IMR-90 (cell line): Measurements from ENCODE around the gene MYL4. TPM values are rescaled to one million over a fixed set of nuclear protein-coding genes. Genes with fewer than 3 reads are reported as not detected.

Experiments
- ATAC-seq: fragments of 200-7000 bp; cut with Tn5 transposase; 2 replicates; pipeline ENCODE4 v1.9.1; 2020; ENCODE audit warnings: low read depth, mild to moderate bottlenecking, moderate library complexity
- BruUV-seq: library from RNA; stranded (reverse); fragments of 400-500 nt; replicated peaks from 2 replicates; lab custom pipeline; 2021; lab: Mats Ljungman, UMichigan
- CTCF ChIA-PET: fragments of 300-600 bp; formaldehyde crosslinking; extraction: SDS; loops from one replicate; lab custom pipeline; 2021; ENCODE audit warnings: antibody characterized with exemption; lab: Yijun Ruan, JAX
- POLR2A ChIA-PET: fragments of 300-600 bp; sonication (Branson Sonifier 250); formaldehyde crosslinking; loops from one replicate; lab custom pipeline; 2022; ENCODE audit warnings: antibody characterized with exemption; ENCODE audit not compliant: unreplicated experiment; lab: Charles Lee
- DNase-seq: peaks from one replicate; pipeline ENCODE4 v3.0.0; 2013
- H2AFZ ChIP-seq: replicated peaks from 2 replicates; pipeline ENCODE3; 2013; ENCODE audit warnings: low read length, mild to moderate bottlenecking; ENCODE audit not compliant: poor library complexity
- H2AK5ac ChIP-seq: 2 replicates; pipeline ENCODE4 v1.6.1; 2013; ENCODE audit warnings: low read depth, low read length, inconsistent platforms
- H2AK9ac ChIP-seq: replicated peaks from 2 replicates; pipeline ENCODE3; 2013; ENCODE audit warnings: mild to moderate bottlenecking, low read depth, low read length, moderate library complexity; ENCODE audit not compliant: poor library complexity
- H2BK120ac ChIP-seq: 2 replicates; pipeline ENCODE4 v1.6.1; 2013; ENCODE audit warnings: low read depth, low read length, inconsistent platforms
- H2BK15ac ChIP-seq: 3 replicates; pipeline ENCODE4 v1.6.1; 2013; ENCODE audit warnings: low read depth, low read length, inconsistent platforms
- H2BK20ac ChIP-seq: 2 replicates; pipeline ENCODE4 v1.6.1; 2013; ENCODE audit warnings: low read depth, mild to moderate bottlenecking, inconsistent platforms, low read length, moderate library complexity
- H2BK5ac ChIP-seq: 2 replicates; pipeline ENCODE4 v1.6.1; 2013; ENCODE audit warnings: mild to moderate bottlenecking, low read depth, low read length, inconsistent platforms; ENCODE audit not compliant: poor library complexity, severe bottlenecking
- H3K14ac ChIP-seq: replicated peaks from 2 replicates; pipeline ENCODE4 v1.6.1; 2013; ENCODE audit warnings: low read depth, low read length, inconsistent platforms
- H3K18ac ChIP-seq: 2 replicates; pipeline ENCODE4 v1.6.1; 2013; ENCODE audit warnings: low read depth, low read length, control low read depth
- H3K23ac ChIP-seq: 2 replicates; pipeline ENCODE4 v1.6.1; 2013; ENCODE audit warnings: low read depth, low read length, inconsistent platforms
- H3K27ac ChIP-seq: 2 replicates; pipeline ENCODE4 v1.5.1; 2013; ENCODE audit warnings: mild to moderate bottlenecking, control low read depth, low read length; ENCODE audit not compliant: insufficient read depth
- H3K27me3 ChIP-seq: 2 replicates; pipeline ENCODE4 v1.6.1; 2013; ENCODE audit warnings: low read length; ENCODE audit not compliant: control insufficient read depth, insufficient read depth
- H3K36me3 ChIP-seq: 2 replicates; pipeline ENCODE4 v1.6.1; 2013; ENCODE audit warnings: low read length, mixed read lengths; ENCODE audit not compliant: control insufficient read depth, insufficient read depth
- H3K4ac ChIP-seq: 2 replicates; pipeline ENCODE4 v1.6.1; 2013; ENCODE audit warnings: low read depth, low read length, inconsistent platforms
- H3K4me1 ChIP-seq: 2 replicates; pipeline ENCODE4 v1.6.1; 2013; ENCODE audit warnings: low read length, mixed read lengths; ENCODE audit not compliant: control insufficient read depth, insufficient read depth
- H3K4me2 ChIP-seq: 2 replicates; pipeline ENCODE4 v1.6.1; 2013; ENCODE audit warnings: low read depth, mild to moderate bottlenecking, control low read depth, low read length, moderate library complexity
- H3K4me3 ChIP-seq: 2 replicates; pipeline ENCODE4 v1.5.1; 2013; ENCODE audit warnings: low read depth, mild to moderate bottlenecking, control low read depth, low read length, moderate library complexity; ENCODE audit not compliant: insufficient read depth
- H3K56ac ChIP-seq: 2 replicates; pipeline ENCODE4 v1.6.1; 2013; ENCODE audit warnings: low read length, inconsistent platforms; ENCODE audit not compliant: insufficient read depth; ENCODE audit errors: extremely low read depth
- H3K79me1 ChIP-seq, 2 experiments: 2 replicates each; pipeline ENCODE4 v1.6.1; 2013; ENCODE audit warnings: low read length in 2 of 2, inconsistent platforms in 1 of 2, low read depth in 1 of 2
- H3K9ac ChIP-seq: 2 replicates; pipeline ENCODE4 v1.6.1; 2013; ENCODE audit warnings: low read depth, low read length, control low read depth
- H3K9me1 ChIP-seq: 2 replicates; pipeline ENCODE4 v1.6.1; 2013; ENCODE audit warnings: low read length, inconsistent platforms; ENCODE audit not compliant: insufficient read depth
- H3K9me3 ChIP-seq: 2 replicates; pipeline ENCODE4 v1.6.1; 2013; ENCODE audit warnings: low read length; ENCODE audit not compliant: control insufficient read depth, insufficient read depth
- H4K20me1 ChIP-seq: 2 replicates; pipeline ENCODE4 v1.6.1; 2013; ENCODE audit warnings: low read length, inconsistent platforms; ENCODE audit not compliant: insufficient read depth
- H4K5ac ChIP-seq: 2 replicates; pipeline ENCODE4 v1.6.1; 2013; ENCODE audit warnings: mild to moderate bottlenecking, low read depth, low read length, control low read depth
- H4K8ac ChIP-seq, 2 experiments: 2 replicates each; pipeline ENCODE4 v1.6.1; 2013; ENCODE audit warnings: low read depth in 2 of 2, low read length in 2 of 2, control low read depth in 1 of 2, inconsistent platforms in 1 of 2
- H4K91ac ChIP-seq: 2 replicates; pipeline ENCODE4 v1.6.1; 2013; ENCODE audit warnings: low read depth, low read length, inconsistent platforms; ENCODE audit not compliant: insufficient read depth
- BHLHE40 ChIP-seq: fragments of 150-350 bp; IDR thresholded peaks from 2 replicates; pipeline ENCODE4 v1.6.1; 2016; ENCODE audit warnings: mild to moderate bottlenecking, low read depth, low read length
- CEBPB ChIP-seq: IDR thresholded peaks from 2 replicates; pipeline ENCODE4 v1.6.1; 2012; ENCODE audit warnings: low read depth, low read length, improper control_type of control experiment
- CHD1 ChIP-seq: IDR thresholded peaks from 2 replicates; pipeline ENCODE4 v1.6.1; 2012; ENCODE audit warnings: low read depth, low read length, improper control_type of control experiment
- FOS ChIP-seq: fragments of 150-350 bp; IDR thresholded peaks from 2 replicates; pipeline ENCODE4 v1.6.1; 2016; ENCODE audit warnings: low read depth, low read length
- MAFK ChIP-seq: IDR thresholded peaks from 2 replicates; pipeline ENCODE4 v1.6.1; 2012; ENCODE audit warnings: low read depth, low read length, improper control_type of control experiment
- MAZ ChIP-seq: IDR thresholded peaks from 2 replicates; pipeline ENCODE4 v1.6.1; 2012; ENCODE audit warnings: low read depth, mild to moderate bottlenecking, low read length, improper control_type of control experiment, moderate library complexity, borderline replicate concordance
- MXI1 ChIP-seq: IDR thresholded peaks from 2 replicates; pipeline ENCODE4 v1.6.1; 2012; ENCODE audit warnings: low read depth, mild to moderate bottlenecking, low read length, moderate library complexity, borderline replicate concordance
- NFE2L2 ChIP-seq: fragments of 150-350 bp; IDR thresholded peaks from 2 replicates; pipeline ENCODE4 v1.6.1; 2016; ENCODE audit warnings: low read depth, mild to moderate bottlenecking, low read length
- POLR2A ChIP-seq: IDR thresholded peaks from 2 replicates; pipeline ENCODE4 v1.6.1; 2012; ENCODE audit warnings: mild to moderate bottlenecking, low read depth, low read length
- RAD21 ChIP-seq: IDR thresholded peaks from 2 replicates; pipeline ENCODE4 v1.6.1; 2012; ENCODE audit warnings: low read length, improper control_type of control experiment
- RCOR1 ChIP-seq: IDR thresholded peaks from 2 replicates; pipeline ENCODE4 v1.6.1; 2012; ENCODE audit warnings: mild to moderate bottlenecking, low read length, improper control_type of control experiment; ENCODE audit not compliant: insufficient replicate concordance
- RFX5 ChIP-seq: IDR thresholded peaks from 2 replicates; pipeline ENCODE4 v1.8.0; 2012; ENCODE audit warnings: low read depth, mild to moderate bottlenecking, low read length, moderate library complexity
- WGBS, 2 experiments: methylation state at CpG; one replicate each; pipeline versions ENCODE4 v1.1.5 to v1.1.7; 2013; ENCODE audit warnings: missing lambda C conversion rate in 2 of 2; ENCODE audit not compliant: insufficient read length in 1 of 2; ENCODE audit errors: extremely low coverage in 2 of 2; 5-methylcytosine and 5-hydroxymethylcytosine counted together
- dilution Hi-C: fragments of 300-500 bp; cut with HindIII; formaldehyde crosslinking; loops from one replicate; pipeline ENCODE4 v1.14.3; 2018; ENCODE audit warnings: low sequenced_read_pairs; ENCODE audit not compliant: unreplicated experiment
- in situ Hi-C: fragments of 300-500 bp; cut with MboI; formaldehyde crosslinking; loops from 3 replicates; pipeline ENCODE4 v1.14.3; 2019; ENCODE audit warnings: low sequenced_read_pairs, inconsistent platforms, mixed read lengths
- intact Hi-C: fragments of 100-400 bp; cut with micrococcal nuclease; formaldehyde crosslinking; loops from 2 replicates; pipeline ENCODE4 v1.10.0; 2022
- polyA plus RNA-seq, 3 experiments: library from polyadenylated mRNA; depleted of rRNA; stranded (reverse); fragments of >200 nt; gene quantifications; 2 replicates each; pipeline ENCODE4 v1.2.3, GENCODE V29; 2012; ENCODE audit warnings: low replicate concordance in 1 of 3
- total RNA-seq: library from RNA; depleted of rRNA; stranded (reverse); fragments of >200 nt; gene quantifications from 2 replicates; pipeline ENCODE4 v1.2.3, GENCODE V29; 2012
- TF ChIP-seq, protein P1 (sequence below): fragments of 150-350 bp; IDR thresholded peaks from 2 replicates; pipeline ENCODE4 v1.6.1; 2017; ENCODE audit warnings: mild to moderate bottlenecking, antibody characterized with exemption, low read length, low read depth
- TF ChIP-seq, protein P2 (sequence below): conservative IDR thresholded peaks from 2 replicates; pipeline ENCODE4 v1.5.1; 2012; ENCODE audit warnings: mild to moderate bottlenecking, low read depth, low read length, improper control_type of control experiment
- TF ChIP-seq, protein P3 (sequence below): fragments of 150-350 bp; IDR thresholded peaks from 2 replicates; pipeline ENCODE4 v1.6.1; 2016; ENCODE audit warnings: low read depth, mild to moderate bottlenecking, low read length, moderate library complexity, borderline replicate concordance

MYL4 gene
- total and polyA plus RNA-seq, 2 of the 4 experiments (the other 2 are of a cell fraction), result not detected

DNA sequence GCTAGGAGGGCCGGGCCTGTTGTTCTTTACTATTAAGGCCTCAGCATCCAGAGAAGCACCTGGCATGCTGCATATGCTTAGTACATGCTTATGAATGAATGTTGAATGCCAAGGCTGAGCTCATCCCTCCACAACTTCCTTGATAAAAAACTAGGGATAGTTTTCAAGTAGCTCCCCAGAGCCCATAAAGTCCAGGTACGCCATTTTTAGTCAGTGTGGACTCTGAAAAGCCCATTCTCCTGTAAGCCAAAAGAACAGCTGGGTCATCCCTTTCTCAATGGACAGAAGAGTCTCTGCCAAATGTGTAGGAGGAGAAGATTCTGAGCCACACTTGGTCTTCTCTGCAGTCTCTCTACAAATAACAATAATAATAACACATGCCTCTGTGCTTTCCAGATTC lies 35.5 kb downstream of the MYL4 start:
- no peak overlapping the region for H2AK9ac ChIP-seq
- no peak overlapping the region for H3K14ac ChIP-seq
- no peak overlapping the region for H3K9ac ChIP-seq
- H3K56ac ChIP-seq, result no peak overlapping the region
- peak overlapping the region; percentile 23; the same call in 1 of the 2 replicates for H4K91ac ChIP-seq
- ChIA-PET CTCF (no interaction called here), POLR2A (no interaction called here)
- H3K4me3 ChIP-seq, result no peak overlapping the region
- no peak overlapping the region for H2BK5ac ChIP-seq
- H3K9me3 ChIP-seq, result no peaks in the 10 kb centered on the region
- H2BK15ac ChIP-seq, result no peak overlapping the region
- peaks cover 6% of the 10 kb centered on the region for H3K4me1 ChIP-seq
- H3K18ac ChIP-seq, result no peak overlapping the region
- no peak overlapping the region for H4K8ac ChIP-seq
- no TSS peak for BruUV-seq
- H4K20me1 ChIP-seq, result no peaks in the 10 kb centered on the region
- H2AFZ ChIP-seq, result no peak overlapping the region
- TF ChIP-seq MAFK (no peak), FOS (no peak), MXI1 (no peak), RAD21 (no peak), CHD1 (no peak), CEBPB (no peak), RCOR1 (no peak), RFX5 (no peak), MAZ (no peak), NFE2L2 (no peak), BHLHE40 (no peak), POLR2A (no peak)
- TF ChIP-seq, protein P1, sequence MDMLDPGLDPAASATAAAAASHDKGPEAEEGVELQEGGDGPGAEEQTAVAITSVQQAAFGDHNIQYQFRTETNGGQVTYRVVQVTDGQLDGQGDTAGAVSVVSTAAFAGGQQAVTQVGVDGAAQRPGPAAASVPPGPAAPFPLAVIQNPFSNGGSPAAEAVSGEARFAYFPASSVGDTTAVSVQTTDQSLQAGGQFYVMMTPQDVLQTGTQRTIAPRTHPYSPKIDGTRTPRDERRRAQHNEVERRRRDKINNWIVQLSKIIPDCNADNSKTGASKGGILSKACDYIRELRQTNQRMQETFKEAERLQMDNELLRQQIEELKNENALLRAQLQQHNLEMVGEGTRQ, result no peak
- TF ChIP-seq, protein P2, sequence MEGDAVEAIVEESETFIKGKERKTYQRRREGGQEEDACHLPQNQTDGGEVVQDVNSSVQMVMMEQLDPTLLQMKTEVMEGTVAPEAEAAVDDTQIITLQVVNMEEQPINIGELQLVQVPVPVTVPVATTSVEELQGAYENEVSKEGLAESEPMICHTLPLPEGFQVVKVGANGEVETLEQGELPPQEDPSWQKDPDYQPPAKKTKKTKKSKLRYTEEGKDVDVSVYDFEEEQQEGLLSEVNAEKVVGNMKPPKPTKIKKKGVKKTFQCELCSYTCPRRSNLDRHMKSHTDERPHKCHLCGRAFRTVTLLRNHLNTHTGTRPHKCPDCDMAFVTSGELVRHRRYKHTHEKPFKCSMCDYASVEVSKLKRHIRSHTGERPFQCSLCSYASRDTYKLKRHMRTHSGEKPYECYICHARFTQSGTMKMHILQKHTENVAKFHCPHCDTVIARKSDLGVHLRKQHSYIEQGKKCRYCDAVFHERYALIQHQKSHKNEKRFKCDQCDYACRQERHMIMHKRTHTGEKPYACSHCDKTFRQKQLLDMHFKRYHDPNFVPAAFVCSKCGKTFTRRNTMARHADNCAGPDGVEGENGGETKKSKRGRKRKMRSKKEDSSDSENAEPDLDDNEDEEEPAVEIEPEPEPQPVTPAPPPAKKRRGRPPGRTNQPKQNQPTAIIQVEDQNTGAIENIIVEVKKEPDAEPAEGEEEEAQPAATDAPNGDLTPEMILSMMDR, result no peak
- TF ChIP-seq, protein P3, sequence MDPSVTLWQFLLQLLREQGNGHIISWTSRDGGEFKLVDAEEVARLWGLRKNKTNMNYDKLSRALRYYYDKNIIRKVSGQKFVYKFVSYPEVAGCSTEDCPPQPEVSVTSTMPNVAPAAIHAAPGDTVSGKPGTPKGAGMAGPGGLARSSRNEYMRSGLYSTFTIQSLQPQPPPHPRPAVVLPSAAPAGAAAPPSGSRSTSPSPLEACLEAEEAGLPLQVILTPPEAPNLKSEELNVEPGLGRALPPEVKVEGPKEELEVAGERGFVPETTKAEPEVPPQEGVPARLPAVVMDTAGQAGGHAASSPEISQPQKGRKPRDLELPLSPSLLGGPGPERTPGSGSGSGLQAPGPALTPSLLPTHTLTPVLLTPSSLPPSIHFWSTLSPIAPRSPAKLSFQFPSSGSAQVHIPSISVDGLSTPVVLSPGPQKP, result no peak
- H2BK20ac ChIP-seq, result no peak overlapping the region
- no peaks in the 10 kb centered on the region for H3K27me3 ChIP-seq
- DNase-seq (peak; percentile 33), ATAC-seq (no peak)
- H3K4ac ChIP-seq, result 0 out of 2 replicates have a peak overlapping the region, but pooled peaks have one; percentile 27
- H3K27ac ChIP-seq, result no peak overlapping the region
- in situ Hi-C loops, result no loop called here
- no peak overlapping the region for H3K4me2 ChIP-seq
- WGBS, 2 experiments, result 100% methylated on average over 1 of the region's 2 CpGs; no CpG with 5 or more reads in 1 of the 2 experiments
- peak overlapping the region; percentile 54; the same call in 1 of the 2 replicates for H4K5ac ChIP-seq
- H3K9me1 ChIP-seq, result peaks cover 11% of the 10 kb centered on the region
- dilution Hi-C loops, result no loop called here
- H3K36me3 ChIP-seq, result no peaks in the 10 kb centered on the region
- H3K79me1 ChIP-seq, result no peaks in the 10 kb centered on the region
- intact Hi-C loops, result no loop called here
- no peak overlapping the region for H3K23ac ChIP-seq
- H2BK120ac ChIP-seq, result no peak overlapping the region
- 0 out of 2 replicates have a peak overlapping the region, but pooled peaks have one; percentile 92 for H2AK5ac ChIP-seq
